ENCODE results near the gene NOXRED1.

GRCh38 chr14:77406718-77407117 is 16.6 kb downstream of the NOXRED1 start:
- TF ChIP-seq YY1 (IDR thresholded peaks at IDR 0.05; ENCODE audit: insufficient read depth, insufficient read length) = no peak
- TF ChIP-seq ZNF274 (IDR thresholded peaks at IDR 0.05; ENCODE audit: low read depth, low read length) = no peak
- no peak for TF ChIP-seq SUZ12 (IDR thresholded peaks at IDR 0.05; ENCODE audit: extremely low read depth, insufficient read depth, insufficient read length)

Data from NT2/D1 (cell line).